HL-60/S4 treated with phorbol 12-myristate 13-acetate at 8.2 ng/mL for 4 days and 3 days (cell line): Measurements from ENCODE around the gene PTEN.
"Not testable (repeated sequence)": the region's sequence is repeated elsewhere in the genome, so short reads cannot be mapped to it uniquely, and the experiment has no call there.

ENCODE experiments used
- in situ Hi-C: fragments of 300-500 bp; cut with MboI; formaldehyde crosslinking; loops from 2 replicates; pipeline ENCODE4 v1.15.0; 2022; ENCODE audit warnings: low sequenced_read_pairs

PTEN gene

GRCh38 chr10:87863053-87863943 lies at the start of gene PTEN, which contains the start of gene KLLN:
Gene PTEN (plus strand): TSS chr10:87863625. CDS start chr10:87864470, 845 bp downstream.
Gene KLLN (minus strand): TSS chr10:87863533. CDS start chr10:87862487, 1,046 bp downstream.
- in situ Hi-C loops: loop anchor here (25.0 kb wide), 2 partner anchors 524 to 699 kb away; no protein-coding TSS in a partner anchor

DNA sequence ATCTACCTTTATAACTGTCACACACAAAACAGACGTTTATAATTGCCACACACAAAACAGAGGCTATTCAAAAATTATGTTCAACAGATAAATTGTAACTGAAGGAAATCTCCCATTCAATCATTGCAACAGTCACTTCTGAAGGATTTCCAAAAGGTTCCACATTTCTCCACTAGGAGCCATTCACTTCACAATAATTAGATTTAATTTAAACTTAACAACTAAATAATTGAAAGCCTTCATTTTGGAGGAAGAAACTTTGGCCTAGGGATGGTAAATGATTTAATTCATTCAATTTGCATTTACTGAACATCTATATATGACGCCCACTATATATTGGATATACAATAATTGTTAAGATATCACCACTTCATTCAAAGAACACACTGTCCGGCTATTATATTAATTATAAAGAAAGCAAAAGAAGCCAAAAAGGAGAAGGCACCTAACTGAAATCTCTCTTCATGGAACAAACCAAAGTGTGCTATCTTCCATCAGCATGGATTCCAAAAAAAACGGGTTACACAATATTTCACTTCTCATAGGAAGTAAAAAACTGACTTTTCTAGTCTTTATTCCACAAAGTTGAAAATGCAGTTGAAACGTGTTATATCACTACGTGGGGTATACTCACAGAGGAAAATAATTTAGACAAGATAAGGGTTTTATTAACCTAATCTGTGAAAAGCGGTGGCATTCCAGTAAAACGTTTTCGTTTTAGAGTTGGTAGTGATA lies 47.1 kb upstream of the PTEN start:
- in situ Hi-C loops: no loop called here

- in situ Hi-C loops: no loop called here
These were observed 46.4 kb upstream of the PTEN start for GRCh38 chr10:87816898-87817608.

DNA sequence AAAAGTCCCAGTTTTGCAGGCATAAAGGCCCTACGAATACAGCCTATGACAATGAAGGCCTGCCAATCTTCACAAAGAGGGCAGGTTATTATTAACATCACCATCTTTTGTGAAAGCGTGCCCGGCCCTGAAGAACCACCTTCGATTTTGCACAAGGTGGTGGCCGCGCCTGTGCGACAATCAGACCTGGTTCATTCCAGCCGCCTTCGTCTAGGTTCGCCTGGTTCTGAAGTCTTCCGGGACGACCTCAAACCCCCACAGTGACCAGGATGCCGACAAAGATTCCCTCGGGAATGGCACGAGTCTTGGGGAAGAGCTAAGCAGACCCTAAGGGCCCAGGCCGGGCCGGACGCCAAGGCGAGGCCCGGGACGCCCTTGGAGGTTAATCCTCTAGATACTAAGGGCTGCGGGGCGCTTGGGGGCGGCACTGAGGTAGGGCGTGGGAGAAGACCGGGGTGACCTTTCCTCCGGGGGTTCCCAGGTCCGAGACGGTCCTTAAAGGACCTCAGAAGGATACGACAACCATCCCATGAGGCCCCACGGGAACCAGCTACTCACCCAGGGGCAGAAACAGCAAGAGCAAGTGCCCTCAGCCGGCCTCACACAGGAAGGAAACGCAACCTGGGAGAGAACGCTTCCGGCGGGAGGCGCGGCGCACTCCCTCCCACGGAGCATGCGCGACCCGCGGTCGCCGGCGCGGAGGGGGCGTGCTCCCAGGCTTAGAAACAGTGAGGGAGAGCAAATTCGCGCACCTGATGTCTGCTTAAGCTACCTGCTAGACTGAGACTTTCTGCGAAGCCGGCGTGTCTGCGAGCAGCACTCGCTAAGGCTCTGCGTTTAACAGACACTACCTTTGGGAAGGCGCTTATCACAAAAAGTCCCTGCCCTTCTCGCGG lies 45.6 kb upstream of the PTEN start, which contains the start of gene ATAD1:
Gene ATAD1, minus strand, starts transcription at position 618 of the 896 bp plus-strand sequence. CDS start 3,627 bp downstream, outside the sequence.
- in situ Hi-C loops: no loop called here

GRCh38 chr10:87818505-87819288 lies 44.7 kb upstream of the PTEN start:
- in situ Hi-C loops: no loop called here

- in situ Hi-C loops: no loop called here
These were observed 44.2 kb upstream of the PTEN start for GRCh38 chr10:87819289-87819585.

DNA sequence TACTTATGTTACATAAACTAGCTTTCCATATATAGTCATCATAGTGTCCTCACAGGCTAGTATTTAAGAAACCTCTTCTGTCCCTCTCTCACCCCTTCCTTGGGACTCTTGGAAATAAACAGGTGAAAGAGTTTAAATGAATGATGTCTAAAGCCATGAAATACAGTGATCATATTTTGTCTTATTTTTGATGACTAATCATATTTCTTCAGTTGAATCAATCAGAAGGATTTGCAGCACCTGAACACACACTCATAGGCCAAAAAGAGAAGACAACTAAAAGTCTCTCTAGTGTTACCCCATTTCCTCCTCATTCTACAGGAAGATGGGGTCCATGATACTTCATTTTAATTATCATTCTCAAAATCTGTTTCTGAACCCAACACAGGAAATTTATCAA lies 36.8 kb upstream of the PTEN start:
- in situ Hi-C loops: no loop called here

DNA sequence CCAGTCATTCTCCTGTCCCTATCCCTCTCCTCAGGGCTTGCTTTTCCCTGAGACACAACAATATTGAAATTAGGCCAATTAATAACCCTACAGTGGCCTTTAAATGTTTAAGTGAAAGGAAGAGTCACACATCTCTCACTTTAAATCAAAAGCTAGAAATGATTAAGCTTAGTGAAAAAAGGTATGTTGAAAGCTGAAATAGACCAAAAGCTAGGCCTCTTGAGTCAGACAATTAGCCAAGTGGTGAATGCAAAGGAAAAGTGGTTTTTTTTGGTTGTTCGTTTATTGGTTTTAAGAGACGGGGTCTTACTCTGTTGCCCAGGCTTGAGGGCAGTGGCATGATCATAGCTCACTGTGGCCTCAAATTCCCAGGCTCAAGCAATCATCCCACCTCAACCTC lies 35.7 kb upstream of the PTEN start:
- in situ Hi-C loops: no loop called here

DNA sequence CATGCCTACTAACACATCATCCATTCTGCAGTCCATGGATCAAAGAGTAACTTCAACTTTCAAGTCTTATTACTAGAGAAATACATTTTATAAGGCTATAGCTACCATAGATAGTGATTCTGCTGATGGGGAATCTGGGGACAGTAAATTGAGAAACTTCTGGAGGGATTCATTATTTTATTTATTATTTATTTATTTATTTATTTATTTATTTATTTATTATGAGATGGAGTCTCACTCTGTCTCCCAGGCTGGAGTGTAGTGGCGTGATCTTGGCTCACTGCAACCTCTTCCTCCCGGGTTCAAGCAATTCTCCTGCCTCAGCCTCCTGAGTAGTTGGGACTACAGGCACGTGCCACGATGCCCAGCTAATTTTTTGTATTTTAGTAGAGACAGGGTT lies 34.4 kb upstream of the PTEN start:
- in situ Hi-C loops: not testable (repeated sequence)

- in situ Hi-C loops: no loop called here
These were observed 33.3 kb upstream of the PTEN start for GRCh38 chr10:87829986-87830729.

GRCh38 chr10:87836098-87836497 lies 27.3 kb upstream of the PTEN start:
- in situ Hi-C loops: no loop called here

DNA sequence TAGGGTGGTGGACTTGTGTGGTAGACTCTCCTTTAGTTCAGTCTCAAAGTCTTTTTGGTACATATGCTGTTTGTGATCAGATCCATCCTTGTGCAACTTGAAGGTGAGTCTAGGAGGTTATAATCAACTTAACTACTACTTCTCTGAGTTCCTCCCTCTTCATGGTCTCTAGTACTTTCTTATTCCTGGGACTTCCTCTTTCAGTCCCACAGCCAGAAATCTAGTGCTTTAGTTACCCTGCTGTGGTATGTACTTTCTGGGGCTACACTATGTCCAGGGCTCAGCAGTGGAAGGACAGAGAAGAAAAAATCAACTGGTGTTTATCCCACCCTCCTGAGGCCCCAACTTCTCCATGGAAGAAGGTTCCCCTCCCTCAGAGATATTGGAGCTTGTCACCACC lies 26.0 kb upstream of the PTEN start:
- in situ Hi-C loops: no loop called here

- in situ Hi-C loops: no loop called here
These were observed 24.8 kb upstream of the PTEN start for GRCh38 chr10:87838650-87839049.

DNA sequence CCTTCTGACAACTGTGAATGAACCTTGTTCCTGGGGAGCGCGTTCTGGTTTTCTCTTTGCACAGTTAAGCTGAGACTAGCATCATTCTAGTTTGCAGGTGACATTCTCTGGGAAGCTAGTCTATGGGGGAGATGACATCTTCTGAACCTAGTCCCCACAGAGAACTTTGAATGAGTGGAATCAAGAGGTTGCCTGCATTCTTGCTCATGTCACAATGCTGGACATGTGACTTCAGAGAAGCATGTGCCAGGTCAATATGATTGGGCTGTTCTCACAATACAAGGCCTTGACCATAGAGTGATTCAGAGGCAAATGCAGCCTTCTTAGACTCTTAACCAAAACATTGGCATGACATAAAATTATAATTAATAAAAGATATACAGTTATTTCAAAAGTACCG lies 22.2 kb upstream of the PTEN start:
- in situ Hi-C loops: no loop called here

GRCh38 chr10:87842220-87842641 lies 21.2 kb upstream of the PTEN start:
- in situ Hi-C loops: no loop called here

- in situ Hi-C loops: no loop called here
These were observed 20.5 kb upstream of the PTEN start for GRCh38 chr10:87842776-87843497.

DNA sequence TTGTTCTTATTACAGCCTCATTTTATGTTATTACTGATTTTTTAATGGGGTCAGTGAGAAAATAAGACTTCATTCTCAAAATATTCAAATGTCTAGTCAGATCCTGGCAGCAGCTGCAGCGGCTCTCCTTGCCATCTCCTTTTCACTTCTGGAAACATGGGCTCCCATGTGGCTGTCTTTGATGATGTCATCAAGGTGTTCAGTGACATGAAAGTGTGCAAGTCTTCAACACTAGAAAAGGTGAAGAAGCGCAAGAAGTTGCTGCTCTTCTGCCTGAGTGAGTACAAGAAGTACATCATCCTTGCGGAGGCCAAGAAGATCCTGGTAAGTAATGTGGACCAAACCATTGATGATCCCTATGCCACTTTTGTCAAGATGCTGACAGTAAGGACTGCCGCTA lies 19.7 kb upstream of the PTEN start:
- in situ Hi-C loops: no loop called here
